H9 (cell line): ENCODE results near the gene PRDM2. TPM values are rescaled to one million over a fixed set of nuclear protein-coding genes. Genes with fewer than 3 reads are reported as not detected.

Experiments used
- DNase-seq: peaks from one replicate; pipeline ENCODE4 v3.0.0-alpha.2; 2017
- H2AFZ ChIP-seq: one replicate; pipeline ENCODE4 v1.6.1; 2013; ENCODE audit warnings: mild to moderate bottlenecking, low read length, control low read depth, moderate library complexity
- H2AK5ac ChIP-seq: 2 replicates; pipeline ENCODE4 v1.6.1; 2013; ENCODE audit warnings: low read length, control low read depth, mixed read lengths; ENCODE audit not compliant: insufficient read length
- H2BK120ac ChIP-seq: one replicate; pipeline ENCODE4 v1.6.1; 2013; ENCODE audit warnings: low read depth, mild to moderate bottlenecking, low read length, control low read depth, inconsistent platforms; ENCODE audit not compliant: poor library complexity, severe bottlenecking
- H2BK12ac ChIP-seq: 2 replicates; pipeline ENCODE4 v1.6.1; 2013; ENCODE audit warnings: low read length, control low read depth, mixed read lengths, low read depth; ENCODE audit not compliant: insufficient read length
- H2BK15ac ChIP-seq: 2 replicates; pipeline ENCODE4 v1.6.1; 2013; ENCODE audit warnings: low read depth, low read length, control low read depth
- H2BK20ac ChIP-seq: one replicate; pipeline ENCODE4 v1.6.1; 2013; ENCODE audit warnings: low read depth, mild to moderate bottlenecking, low read length, control low read depth, inconsistent platforms; ENCODE audit not compliant: poor library complexity, severe bottlenecking
- H2BK5ac ChIP-seq: 2 replicates; pipeline ENCODE4 v1.6.1; 2013; ENCODE audit warnings: low read length, control low read depth, mixed read lengths; ENCODE audit not compliant: insufficient read length
- H3K14ac ChIP-seq: 2 replicates; pipeline ENCODE4 v1.6.1; 2013; ENCODE audit warnings: low read length, control low read depth; ENCODE audit not compliant: insufficient read depth
- H3K18ac ChIP-seq: 2 replicates; pipeline ENCODE4 v1.6.1; 2013; ENCODE audit warnings: low read depth, mild to moderate bottlenecking, mixed read lengths, low read length, control low read depth; ENCODE audit not compliant: insufficient read length
- H3K23ac ChIP-seq: 2 replicates; pipeline ENCODE4 v1.6.1; 2013; ENCODE audit warnings: low read length, control low read depth, mixed read lengths, low read depth; ENCODE audit not compliant: insufficient read length
- H3K23me2 ChIP-seq: 2 replicates; pipeline ENCODE4 v1.6.1; 2013; ENCODE audit warnings: low read depth, mild to moderate bottlenecking, mixed read lengths, low read length, control low read depth; ENCODE audit not compliant: insufficient read length, poor library complexity, severe bottlenecking
- H3K27ac ChIP-seq: 2 replicates; pipeline ENCODE4 v1.5.1; 2013; ENCODE audit warnings: low read length, control low read depth, mixed read lengths, low read depth; ENCODE audit not compliant: insufficient read length
- H3K27me3 ChIP-seq: 2 replicates; pipeline ENCODE4 v1.6.1; 2013; ENCODE audit warnings: low read length, control low read depth, inconsistent platforms; ENCODE audit not compliant: insufficient read depth
- H3K4ac ChIP-seq: 2 replicates; pipeline ENCODE4 v1.6.1; 2013; ENCODE audit warnings: low read depth, mild to moderate bottlenecking, control low read depth, inconsistent platforms, low read length, moderate library complexity
- H3K4me1 ChIP-seq: 2 replicates; pipeline ENCODE4 v1.6.1; 2013; ENCODE audit warnings: low read length, control low read depth, inconsistent platforms; ENCODE audit not compliant: insufficient read depth
- H3K4me2 ChIP-seq: 2 replicates; pipeline ENCODE4 v1.6.1; 2013; ENCODE audit warnings: low read length, control low read depth, mixed read lengths; ENCODE audit not compliant: insufficient read length, insufficient read depth
- H3K56ac ChIP-seq: 2 replicates; pipeline ENCODE4 v1.6.1; 2013; ENCODE audit warnings: low read depth, mild to moderate bottlenecking, mixed read lengths, low read length, control low read depth; ENCODE audit not compliant: insufficient read length
- H3K79me1 ChIP-seq: 2 replicates; pipeline ENCODE4 v1.6.1; 2013; ENCODE audit warnings: low read depth, mild to moderate bottlenecking, moderate library complexity, low read length, control low read depth, inconsistent platforms; ENCODE audit not compliant: insufficient read depth, poor library complexity, severe bottlenecking
- H3K79me2 ChIP-seq: 2 replicates; pipeline ENCODE4 v1.6.1; 2013; ENCODE audit warnings: low read length, control low read depth, inconsistent platforms; ENCODE audit not compliant: insufficient read depth
- H3K9ac ChIP-seq: 2 replicates; pipeline ENCODE4 v1.6.1; 2013; ENCODE audit warnings: low read length, control low read depth, mixed read lengths; ENCODE audit not compliant: insufficient read length; ENCODE audit errors: extremely low read depth
- H3K9me3 ChIP-seq: one replicate; pipeline ENCODE4 v1.6.1; 2013; ENCODE audit warnings: low read depth, low read length, inconsistent platforms; ENCODE audit not compliant: control insufficient read depth
- H3T11ph ChIP-seq: one replicate; pipeline ENCODE4 v1.6.1; 2013; ENCODE audit warnings: mild to moderate bottlenecking, low read length, control low read depth, inconsistent platforms
- H4K20me1 ChIP-seq: one replicate; pipeline ENCODE4 v1.6.1; 2013; ENCODE audit not compliant: control insufficient read depth, insufficient read length, insufficient read depth
- H4K5ac ChIP-seq: 2 replicates; pipeline ENCODE4 v1.6.1; 2013; ENCODE audit warnings: low read depth, mild to moderate bottlenecking, mixed read lengths, low read length, control low read depth; ENCODE audit not compliant: insufficient read length
- H4K8ac ChIP-seq: replicated peaks from 2 replicates; pipeline ENCODE4 v1.6.1; 2013; ENCODE audit warnings: low read length, control low read depth, mixed read lengths, low read depth; ENCODE audit not compliant: insufficient read length
- H4K91ac ChIP-seq: 2 replicates; pipeline ENCODE4 v1.6.1; 2013; ENCODE audit warnings: low read depth, mild to moderate bottlenecking, moderate library complexity, mixed read lengths, low read length, control low read depth; ENCODE audit not compliant: insufficient read length
- H3K27ac Mint-ChIP-seq, 3 experiments: 2 replicates in 2 of 3; 3 replicates in 1 of 3; pipeline ENCODE4 v1.8.0; 2020 to 2021; ENCODE audit warnings: mixed read lengths in 3 of 3, mild to moderate bottlenecking in 1 of 3, moderate library complexity in 1 of 3
- H3K27me3 Mint-ChIP-seq: 2 replicates; pipeline ENCODE4 v1.8.0; 2021; ENCODE audit warnings: low read depth, mild to moderate bottlenecking, moderate library complexity, mixed read lengths
- H3K36me3 Mint-ChIP-seq, 3 experiments: 2 replicates in 2 of 3; 3 replicates in 1 of 3; pipeline ENCODE4 v1.8.0; 2020 to 2021; ENCODE audit warnings: low read depth in 3 of 3, mixed read lengths in 3 of 3; ENCODE audit not compliant: insufficient read depth in 1 of 3
- H3K4me1 Mint-ChIP-seq, 2 experiments: 2 replicates each; pipeline ENCODE4 v1.8.0; 2020; ENCODE audit warnings: mixed read lengths in 2 of 2
- H3K4me3 Mint-ChIP-seq, 2 experiments: 2 replicates in 1 of 2; 3 replicates in 1 of 2; pipeline ENCODE4 v1.8.0; 2020 to 2021; ENCODE audit warnings: mild to moderate bottlenecking in 2 of 2, mixed read lengths in 2 of 2, moderate library complexity in 1 of 2
- H3K9me3 Mint-ChIP-seq, 2 experiments: 2 replicates in 1 of 2; 3 replicates in 1 of 2; pipeline ENCODE4 v1.8.0; 2020; ENCODE audit warnings: mild to moderate bottlenecking in 2 of 2, mixed read lengths in 2 of 2, moderate library complexity in 1 of 2
- WGBS: extraction: QIAGEN DNeasy Blood & Tissue Kit; methylation state at CpG from one replicate; pipeline ENCODE4 v1.1.7; 2013; ENCODE audit warnings: missing lambda C conversion rate, low lambda C conversion rate, mixed read lengths; ENCODE audit not compliant: insufficient read length; ENCODE audit errors: extremely low coverage; 5-methylcytosine and 5-hydroxymethylcytosine counted together
- total RNA-seq: library from RNA; stranded (reverse); gene quantifications from 2 replicates; pipeline ENCODE4 v1.2.1, GENCODE V29; 2021
- TF ChIP-seq, protein P1 (sequence below): fragments of 200-600 bp; sonication (generic); conservative IDR thresholded peaks from 3 replicates; pipeline ENCODE4 v1.8.0; 2021; ENCODE audit warnings: antibody characterized with exemption, mild to moderate bottlenecking

Gene PRDM2
- total RNA-seq, 1 experiment from 2014 or later: 24.5 TPM

GRCh38 chr1:13682444-13682843 lies 17.5 kb upstream of the PRDM2 start:
- Histone ChIP-seq H3K18ac (no peak overlapping the region), H4K8ac (no peak overlapping the region), H2AK5ac (no peak overlapping the region), H3K14ac (no peak overlapping the region), H3K79me1 (no peaks in the 10 kb centered on the region), H2BK20ac (no peak overlapping the region), H3K79me2 (no peaks in the 10 kb centered on the region), H2BK12ac (no peak overlapping the region), H3K9ac (no peak overlapping the region), H3K9me3 (no peaks in the 10 kb centered on the region), H3T11ph (no peak overlapping the region), H2BK15ac (no peak overlapping the region), H3K27ac (no peak overlapping the region), H4K91ac (no peak overlapping the region), H2BK5ac (no peak overlapping the region), H3K4ac (no peak overlapping the region), H3K56ac (no peak overlapping the region), H3K23me2 (no peaks in the 10 kb centered on the region), H3K23ac (no peak overlapping the region), H3K4me2 (no peak overlapping the region), H3K27me3 (no peaks in the 10 kb centered on the region; the same call in 1 of the 2 replicates), H4K5ac (no peak overlapping the region), H4K20me1 (no peaks in the 10 kb centered on the region), H2AFZ (no peak overlapping the region), H3K4me1 (no peaks in the 10 kb centered on the region; the same call in 1 of the 2 replicates), H2BK120ac (no peak overlapping the region)
- Mint-ChIP-seq H3K36me3 (no peaks in the 10 kb centered on the region; a peak in 1 of 7 replicates), H3K4me3 (no peak overlapping the region), H3K9me3 (no peaks in the 10 kb centered on the region), H3K27ac (no peak overlapping the region), H3K27me3 (peaks cover 30% of the 10 kb centered on the region), H3K4me1 (no peaks in the 10 kb centered on the region)
- no CpG with 5 or more reads among the region's 3 CpGs for WGBS
- TF ChIP-seq, protein P1, sequence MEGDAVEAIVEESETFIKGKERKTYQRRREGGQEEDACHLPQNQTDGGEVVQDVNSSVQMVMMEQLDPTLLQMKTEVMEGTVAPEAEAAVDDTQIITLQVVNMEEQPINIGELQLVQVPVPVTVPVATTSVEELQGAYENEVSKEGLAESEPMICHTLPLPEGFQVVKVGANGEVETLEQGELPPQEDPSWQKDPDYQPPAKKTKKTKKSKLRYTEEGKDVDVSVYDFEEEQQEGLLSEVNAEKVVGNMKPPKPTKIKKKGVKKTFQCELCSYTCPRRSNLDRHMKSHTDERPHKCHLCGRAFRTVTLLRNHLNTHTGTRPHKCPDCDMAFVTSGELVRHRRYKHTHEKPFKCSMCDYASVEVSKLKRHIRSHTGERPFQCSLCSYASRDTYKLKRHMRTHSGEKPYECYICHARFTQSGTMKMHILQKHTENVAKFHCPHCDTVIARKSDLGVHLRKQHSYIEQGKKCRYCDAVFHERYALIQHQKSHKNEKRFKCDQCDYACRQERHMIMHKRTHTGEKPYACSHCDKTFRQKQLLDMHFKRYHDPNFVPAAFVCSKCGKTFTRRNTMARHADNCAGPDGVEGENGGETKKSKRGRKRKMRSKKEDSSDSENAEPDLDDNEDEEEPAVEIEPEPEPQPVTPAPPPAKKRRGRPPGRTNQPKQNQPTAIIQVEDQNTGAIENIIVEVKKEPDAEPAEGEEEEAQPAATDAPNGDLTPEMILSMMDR: no peak
- no peak for DNase-seq
